OCI-LY1 (cell line): ENCODE data around the gene IREB2.
"Not testable (repeated sequence)": the region's sequence is repeated elsewhere in the genome, so short reads cannot be mapped to it uniquely, and the experiment has no call there.

Experiments used
- H2AFZ ChIP-seq: fragments of 200-600 bp; sonication (generic), shearing (Covaris generic); 2 replicates; pipeline ENCODE4 v1.6.0; 2014; ENCODE audit warnings: antibody characterized with exemption, mild to moderate bottlenecking, low read length
- H3F3A ChIP-seq: fragments of 200-600 bp; sonication (generic), shearing (Covaris generic); 2 replicates; pipeline ENCODE4 v1.6.0; 2014; ENCODE audit warnings: mild to moderate bottlenecking, antibody characterized with exemption, low read length, moderate library complexity; ENCODE audit not compliant: insufficient read depth
- H3K27ac ChIP-seq: fragments of 200-600 bp; sonication (generic); 2 replicates; pipeline ENCODE4 v1.5.1; 2014; ENCODE audit warnings: low read length, mixed run types, mild to moderate bottlenecking, low read depth; ENCODE audit not compliant: poor library complexity, severe bottlenecking
- H3K27me3 ChIP-seq: fragments of 200-600 bp; sonication (generic); 2 replicates; pipeline ENCODE4 v1.6.0; 2014; ENCODE audit warnings: antibody characterized with exemption, mild to moderate bottlenecking, low read length, moderate library complexity; ENCODE audit not compliant: insufficient read depth
- H3K36me3 ChIP-seq: fragments of 200-600 bp; sonication (generic); 2 replicates; pipeline ENCODE4 v1.6.1; 2014; ENCODE audit warnings: mild to moderate bottlenecking, antibody characterized with exemption, low read length, moderate library complexity, mixed read lengths; ENCODE audit not compliant: insufficient read depth
- H3K4me1 ChIP-seq: fragments of 200-600 bp; sonication (generic); 2 replicates; pipeline ENCODE4 v1.5.1; 2014; ENCODE audit warnings: mild to moderate bottlenecking, low read length, moderate library complexity; ENCODE audit not compliant: insufficient read depth, severe bottlenecking
- H3K4me2 ChIP-seq: fragments of 200-600 bp; sonication (generic), shearing (Covaris generic); 2 replicates; pipeline ENCODE4 v1.6.1; 2014; ENCODE audit warnings: low read length
- H3K4me3 ChIP-seq: fragments of 200-600 bp; sonication (generic); 2 replicates; pipeline ENCODE4 v1.5.1; 2014; ENCODE audit warnings: low read length, low read depth, mild to moderate bottlenecking, mixed read lengths; ENCODE audit not compliant: poor library complexity, severe bottlenecking
- H3K79me2 ChIP-seq: fragments of 200-600 bp; shearing (Covaris generic); 2 replicates; pipeline ENCODE4 v1.6.1; 2016; ENCODE audit warnings: mixed run types, low read length, mixed read lengths; ENCODE audit not compliant: insufficient read depth
- H3K9ac ChIP-seq: fragments of 200-600 bp; sonication (generic), shearing (Covaris generic); 2 replicates; pipeline ENCODE4 v1.6.1; 2014; ENCODE audit warnings: mild to moderate bottlenecking, low read length, mixed read lengths
- H3K9me2 ChIP-seq: fragments of 200-600 bp; sonication (generic), shearing (Covaris generic); 2 replicates; pipeline ENCODE4 v1.6.1; 2014; ENCODE audit warnings: low read depth, mild to moderate bottlenecking, low read length, mixed read lengths
- H3K9me3 ChIP-seq: fragments of 200-600 bp; shearing (Covaris generic); 2 replicates; pipeline ENCODE4 v1.6.1; 2014; ENCODE audit warnings: low read length, mixed read lengths
- H4K20me1 ChIP-seq: fragments of 200-600 bp; sonication (generic), shearing (Covaris generic); 2 replicates; pipeline ENCODE4 v1.6.0; 2016; ENCODE audit warnings: mild to moderate bottlenecking, low read length; ENCODE audit not compliant: insufficient read depth
- CTCF ChIP-seq: fragments of 200-600 bp; sonication (generic), shearing (Covaris generic); IDR thresholded peaks from 2 replicates; pipeline ENCODE4 v1.5.1; 2017; ENCODE audit warnings: mild to moderate bottlenecking, antibody characterized with exemption, low read length, moderate library complexity, mixed read lengths
- EZH2 ChIP-seq: fragments of 200-600 bp; sonication (generic), shearing (Covaris generic); IDR thresholded peaks from 2 replicates; pipeline ENCODE4 v1.8.0; 2017; ENCODE audit warnings: borderline replicate concordance, mixed run types, mild to moderate bottlenecking, antibody characterized with exemption, low read length, moderate library complexity, mixed read lengths

Gene IREB2

GRCh38 chr15:78399091-78399490 lies 38.9 kb upstream of the IREB2 start:
- H3K9me3 ChIP-seq = no peaks in the 10 kb centered on the region
- H3K36me3 ChIP-seq = no peaks in the 10 kb centered on the region
- H3K27me3 ChIP-seq = 0 out of 2 replicates have a peak, but pooled peaks cover 6% of the 10 kb centered on the region
- no peaks in the 10 kb centered on the region for H3K9me2 ChIP-seq
- H3F3A ChIP-seq = no peaks in the 10 kb centered on the region
- H3K27ac ChIP-seq = no peak overlapping the region
- H3K4me2 ChIP-seq = no peak overlapping the region
- no peak overlapping the region for H3K4me3 ChIP-seq
- no peaks in the 10 kb centered on the region for H4K20me1 ChIP-seq
- no peaks in the 10 kb centered on the region for H3K4me1 ChIP-seq
- no peak overlapping the region for H2AFZ ChIP-seq
- no peaks in the 10 kb centered on the region for H3K79me2 ChIP-seq
- no peak overlapping the region for H3K9ac ChIP-seq
- TF ChIP-seq EZH2 (no peak), CTCF (no peak)

GRCh38 chr15:78402061-78402610 lies 35.9 kb upstream of the IREB2 start:
- TF ChIP-seq CTCF (no peak), EZH2 (no peak)
- no peaks in the 10 kb centered on the region for H3K9me2 ChIP-seq
- H3K4me3 ChIP-seq = no peak overlapping the region
- H2AFZ ChIP-seq = no peak overlapping the region
- H3K9ac ChIP-seq = no peak overlapping the region
- H4K20me1 ChIP-seq = no peaks in the 10 kb centered on the region
- H3K4me1 ChIP-seq = no peaks in the 10 kb centered on the region
- H3K27ac ChIP-seq = no peak overlapping the region
- H3K79me2 ChIP-seq = no peaks in the 10 kb centered on the region
- no peaks in the 10 kb centered on the region for H3F3A ChIP-seq
- no peak overlapping the region for H3K4me2 ChIP-seq
- no peaks in the 10 kb centered on the region for H3K36me3 ChIP-seq
- peaks cover 6% of the 10 kb centered on the region; the same call in 1 of the 2 replicates for H3K27me3 ChIP-seq
- H3K9me3 ChIP-seq = no peaks in the 10 kb centered on the region

- Histone ChIP-seq H4K20me1 (no peaks in the 10 kb centered on the region), H3K27me3 (peaks cover 6% of the 10 kb centered on the region; the same call in 1 of the 2 replicates), H3K9me3 (no peaks in the 10 kb centered on the region), H3K4me3 (no peak overlapping the region), H3K9me2 (no peaks in the 10 kb centered on the region), H3K36me3 (no peaks in the 10 kb centered on the region), H3F3A (no peaks in the 10 kb centered on the region), H3K79me2 (no peaks in the 10 kb centered on the region), H3K4me2 (no peak overlapping the region), H3K27ac (no peak overlapping the region), H3K9ac (no peak overlapping the region), H2AFZ (no peak overlapping the region), H3K4me1 (no peaks in the 10 kb centered on the region)
- TF ChIP-seq EZH2 = no peak
- TF ChIP-seq CTCF = no peak
Measured at GRCh38 chr15:78404125-78404524, 33.9 kb upstream of the IREB2 start.

- H3K36me3 ChIP-seq, H3K9ac ChIP-seq, H3K79me2 ChIP-seq, H3K27ac ChIP-seq, H3K4me3 ChIP-seq, H3K9me3 ChIP-seq, H2AFZ ChIP-seq, H4K20me1 ChIP-seq, H3K9me2 ChIP-seq, H3K27me3 ChIP-seq, H3K4me2 ChIP-seq, H3F3A ChIP-seq, H3K4me1 ChIP-seq: not testable (repeated sequence)
Measured at GRCh38 chr15:78404796-78405195, 33.2 kb upstream of the IREB2 start.
